ENCODE measurements around the gene PTPRK. TPM values are rescaled to one million over a fixed set of nuclear protein-coding genes. Genes with fewer than 3 reads are reported as not detected.

PTPRK gene
- total RNA-seq, 1 experiment from 2014 or later: 89.3 TPM

GRCh38 chr6:128266946-128267345, 253.5 kb downstream of the PTPRK start:
- Histone ChIP-seq H3K79me2 (ENCODE audit: low read depth) (no peaks in the 10 kb centered on the region; the same call in 1 of the 2 replicates), H3K36me3 (ENCODE audit: low read depth) (0 out of 2 replicates have a peak, but pooled peaks cover 6% of the 10 kb centered on the region), H3K27ac (no peak overlapping the region), H3K9me3 (ENCODE audit: insufficient read depth, low read depth) (no peaks in the 10 kb centered on the region), H3K4me2 (no peak overlapping the region), H3K27me3 (ENCODE audit: insufficient read depth, low read depth) (no peaks in the 10 kb centered on the region), H3F3A (ENCODE audit: insufficient read depth, low read depth) (no peaks in the 10 kb centered on the region), H3K4me3 (no peak overlapping the region), H4K20me1 (ENCODE audit: insufficient read depth) (no peaks in the 10 kb centered on the region), H2AFZ (no peak overlapping the region), H3K9me2 (ENCODE audit: insufficient read depth) (no peaks in the 10 kb centered on the region), H3K4me1 (replicated peaks; ENCODE audit: insufficient read depth) (no peaks in the 10 kb centered on the region)
- intact Hi-C loops (cut with micrococcal nuclease; ENCODE audit: unreplicated experiment): no loop called here
- ChIA-PET POLR2A (ENCODE audit: unreplicated experiment) (no interaction called here), CTCF (no interaction called here)
- DNase-seq: no peak
- BruUV-seq (replicated peaks): no TSS peak
- TF ChIP-seq CTCF (conservative IDR thresholded peaks at IDR 0.05): no peak

- no peak for DNase-seq
- POLR2A ChIA-PET (ENCODE audit: unreplicated experiment): no interaction called here
- CTCF ChIA-PET: no interaction called here
- TF ChIP-seq EZH2 (IDR thresholded peaks at IDR 0.05; ENCODE audit: low read depth): no peak
- no peak for TF ChIP-seq CTCF (conservative IDR thresholded peaks at IDR 0.05)
- no peak overlapping the region for H3K4me2 ChIP-seq
- H3K27ac ChIP-seq: no peak overlapping the region
- intact Hi-C loops (cut with micrococcal nuclease; ENCODE audit: unreplicated experiment): no loop called here
- no peaks in the 10 kb centered on the region for H3K79me2 ChIP-seq (ENCODE audit: low read depth)
- H3F3A ChIP-seq (ENCODE audit: insufficient read depth, low read depth): 0 out of 2 replicates have a peak, but pooled peaks cover 4% of the 10 kb centered on the region
- H3K27me3 ChIP-seq (ENCODE audit: insufficient read depth, low read depth): no peaks in the 10 kb centered on the region
- H3K4me3 ChIP-seq: no peak overlapping the region
- 0 out of 2 replicates have a peak, but pooled peaks cover 6% of the 10 kb centered on the region for H3K36me3 ChIP-seq (ENCODE audit: low read depth)
- no peak overlapping the region for H2AFZ ChIP-seq
- H3K9me3 ChIP-seq (ENCODE audit: insufficient read depth, low read depth): no peaks in the 10 kb centered on the region
- H3K4me1 ChIP-seq (replicated peaks; ENCODE audit: insufficient read depth): no peaks in the 10 kb centered on the region
- BruUV-seq (replicated peaks): no TSS peak
- H3K9me2 ChIP-seq (ENCODE audit: insufficient read depth): no peaks in the 10 kb centered on the region
- no peaks in the 10 kb centered on the region for H4K20me1 ChIP-seq (ENCODE audit: insufficient read depth)
Observed at GRCh38 chr6:128265706-128266105, 254.7 kb downstream of the PTPRK start.

- Histone ChIP-seq H3K27me3 (ENCODE audit: insufficient read depth, low read depth) (no peaks in the 10 kb centered on the region), H3K36me3 (ENCODE audit: low read depth) (no peaks in the 10 kb centered on the region), H3K79me2 (ENCODE audit: low read depth) (no peaks in the 10 kb centered on the region), H3K4me3 (no peak overlapping the region), H3K27ac (no peak overlapping the region), H3K9me2 (ENCODE audit: insufficient read depth) (no peaks in the 10 kb centered on the region; the same call in 1 of the 2 replicates), H4K20me1 (ENCODE audit: insufficient read depth) (0 out of 2 replicates have a peak, but pooled peaks cover 5% of the 10 kb centered on the region), H3K4me2 (no peak overlapping the region), H3F3A (ENCODE audit: insufficient read depth, low read depth) (peaks cover 4% of the 10 kb centered on the region; the same call in 1 of the 2 replicates), H3K9me3 (ENCODE audit: insufficient read depth, low read depth) (no peaks in the 10 kb centered on the region; the same call in 1 of the 2 replicates), H3K4me1 (replicated peaks; ENCODE audit: insufficient read depth) (no peaks in the 10 kb centered on the region), H2AFZ (no peak overlapping the region)
- BruUV-seq (replicated peaks): no TSS peak
- ChIA-PET CTCF (no interaction called here), POLR2A (ENCODE audit: unreplicated experiment) (no interaction called here)
- TF ChIP-seq CTCF (conservative IDR thresholded peaks at IDR 0.05) (no peak), EZH2 (IDR thresholded peaks at IDR 0.05; ENCODE audit: low read depth) (no peak)
- no peak for DNase-seq
- intact Hi-C loops (cut with micrococcal nuclease; ENCODE audit: unreplicated experiment): no loop called here
Observed at GRCh38 chr6:128259730-128260685, 260.4 kb downstream of the PTPRK start.
